ENCODE data around the gene EXOG. TPM values are rescaled to one million over a fixed set of nuclear protein-coding genes. Genes with fewer than 3 reads are reported as not detected.

Gene EXOG
- total and polyA plus RNA-seq, 2 donors (not counting 3 experiments of a cell fraction or from before 2014, with no cell fraction given): 10.8 to 21.9 TPM

GRCh38 chr3:38549486-38549885 lies 53.3 kb downstream of the EXOG start:
- dilution Hi-C loops (cut with MboI; ENCODE audit: extremely low pct_ligation_motif_present, low sequenced_read_pairs): no loop called here
- DNase-seq (ENCODE audit: low read depth, low spot score): no peak
- no peaks in the 10 kb centered on the region for H3K4me1 ChIP-seq (ENCODE audit: control insufficient read depth, extremely low read depth, insufficient read depth, low read length)
- no peak overlapping the region for H3K4me2 ChIP-seq (ENCODE audit: insufficient read depth, low read length)
- H3K4me3 ChIP-seq (replicated peaks in 1 of 3; ENCODE audit: insufficient read depth in 1 of 3, low read depth in 1 of 3, low read length in 3 of 3): no peak overlapping the region
- no peak overlapping the region for H3K9ac ChIP-seq (replicated peaks; ENCODE audit: extremely low read depth, insufficient read depth, low read length)
- TF ChIP-seq MAX (IDR thresholded peaks at IDR 0.05; ENCODE audit: insufficient read depth, insufficient read length) (no peak), JUN (IDR thresholded peaks at IDR 0.05; ENCODE audit: borderline replicate concordance, insufficient read depth, insufficient read length, low read depth) (no peak), MYC (IDR thresholded peaks at IDR 0.05; ENCODE audit: low read depth, low read length) (no peak), POLR2A (IDR thresholded peaks at IDR 0.05; ENCODE audit: low read depth, low read length) (no peak), POLR2AphosphoS5 (IDR thresholded peaks at IDR 0.05; ENCODE audit: insufficient read depth, low read depth, low read length) (no peak), CTCF (IDR thresholded peaks at IDR 0.05; ENCODE audit: extremely low read depth in 1 of 2, insufficient read depth in 1 of 2, low read depth in 1 of 2, low read length in 2 of 2) (no peak), EZH2 (IDR thresholded peaks at IDR 0.05; ENCODE audit: borderline replicate concordance, low read depth, low read length, severe bottlenecking) (no peak), GATA2 (IDR thresholded peaks at IDR 0.05; ENCODE audit: insufficient read depth, insufficient read length, low read depth, low read length) (no peak), FOS (IDR thresholded peaks at IDR 0.05; ENCODE audit: borderline replicate concordance, insufficient read depth, low read length) (no peak)
- ChIA-PET CTCF (no interaction called here), POLR2A (no interaction called here)
- no peaks in the 10 kb centered on the region for H3K27me3 ChIP-seq (ENCODE audit: control insufficient read depth in 2 of 2, insufficient read depth in 2 of 2, low read length in 2 of 2)
- H3K79me2 ChIP-seq (ENCODE audit: control insufficient read depth, insufficient read depth, low read length): no peaks in the 10 kb centered on the region
- no peaks in the 10 kb centered on the region for H3K9me3 ChIP-seq (replicated peaks; ENCODE audit: control insufficient read depth, insufficient read depth, low read length)
- H3K36me3 ChIP-seq (ENCODE audit: control insufficient read depth in 2 of 2, extremely low read depth in 1 of 2, insufficient read depth in 2 of 2, low read length in 2 of 2): no peaks in the 10 kb centered on the region
- intact Hi-C loops (cut with micrococcal nuclease): no loop called here
- BruUV-seq (replicated peaks): no TSS peak
- FAIRE-seq: no peak
- no peak overlapping the region for H3K27ac ChIP-seq (ENCODE audit: insufficient read depth, low read depth, low read length)
- H4K20me1 ChIP-seq (replicated peaks; ENCODE audit: control insufficient read depth, extremely low read depth, insufficient read depth, low read length): no peaks in the 10 kb centered on the region
- no peaks in the 10 kb centered on the region for H3K9me1 ChIP-seq (replicated peaks; ENCODE audit: control insufficient read depth, extremely low read depth, insufficient read depth, low read length)
- no peak overlapping the region for H2AFZ ChIP-seq (ENCODE audit: low read depth, low read length)
